Retinal pigment epithelial cell (primary cell): ENCODE measurements around the gene MME.

Experiments
- DNase-seq: peaks from one replicate; pipeline ENCODE4 v3.0.0-alpha.2; 2010; ENCODE audit warnings: low read depth
- H3K4me3 ChIP-seq: 2 replicates; pipeline ENCODE4 v1.5.1; 2011; ENCODE audit warnings: mild to moderate bottlenecking, low read length, control low read depth, moderate library complexity
- TF ChIP-seq, protein P1 (sequence below): conservative IDR thresholded peaks from 2 replicates; pipeline ENCODE4 v1.5.1; 2011; ENCODE audit warnings: low read depth, low read length, control low read depth, inconsistent platforms

MME gene

GRCh38 chr3:155096303-155097008, 16.3 kb downstream of the MME start:
- TF ChIP-seq, protein P1, sequence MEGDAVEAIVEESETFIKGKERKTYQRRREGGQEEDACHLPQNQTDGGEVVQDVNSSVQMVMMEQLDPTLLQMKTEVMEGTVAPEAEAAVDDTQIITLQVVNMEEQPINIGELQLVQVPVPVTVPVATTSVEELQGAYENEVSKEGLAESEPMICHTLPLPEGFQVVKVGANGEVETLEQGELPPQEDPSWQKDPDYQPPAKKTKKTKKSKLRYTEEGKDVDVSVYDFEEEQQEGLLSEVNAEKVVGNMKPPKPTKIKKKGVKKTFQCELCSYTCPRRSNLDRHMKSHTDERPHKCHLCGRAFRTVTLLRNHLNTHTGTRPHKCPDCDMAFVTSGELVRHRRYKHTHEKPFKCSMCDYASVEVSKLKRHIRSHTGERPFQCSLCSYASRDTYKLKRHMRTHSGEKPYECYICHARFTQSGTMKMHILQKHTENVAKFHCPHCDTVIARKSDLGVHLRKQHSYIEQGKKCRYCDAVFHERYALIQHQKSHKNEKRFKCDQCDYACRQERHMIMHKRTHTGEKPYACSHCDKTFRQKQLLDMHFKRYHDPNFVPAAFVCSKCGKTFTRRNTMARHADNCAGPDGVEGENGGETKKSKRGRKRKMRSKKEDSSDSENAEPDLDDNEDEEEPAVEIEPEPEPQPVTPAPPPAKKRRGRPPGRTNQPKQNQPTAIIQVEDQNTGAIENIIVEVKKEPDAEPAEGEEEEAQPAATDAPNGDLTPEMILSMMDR: no peak
- no peak for DNase-seq
- no peak overlapping the region for H3K4me3 ChIP-seq

DNA sequence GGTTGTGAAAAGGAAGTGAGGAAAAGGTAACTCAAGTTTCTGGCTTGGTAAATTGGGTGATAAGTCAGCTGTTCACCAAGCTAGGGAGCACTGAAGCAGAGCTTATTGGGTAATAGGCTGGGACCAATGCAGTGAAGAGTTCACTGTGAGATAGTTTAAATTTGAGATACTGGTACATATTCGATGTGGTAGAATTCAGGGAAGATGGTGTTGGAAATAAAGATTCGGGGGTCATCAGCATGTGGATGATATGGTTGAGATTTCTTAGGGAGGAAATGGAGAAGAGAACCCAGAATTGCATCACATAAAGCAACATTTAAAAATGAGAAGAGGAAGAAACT, 16.9 kb downstream of the MME start:
- TF ChIP-seq, protein P1: no peak
- no peak overlapping the region for H3K4me3 ChIP-seq

DNA sequence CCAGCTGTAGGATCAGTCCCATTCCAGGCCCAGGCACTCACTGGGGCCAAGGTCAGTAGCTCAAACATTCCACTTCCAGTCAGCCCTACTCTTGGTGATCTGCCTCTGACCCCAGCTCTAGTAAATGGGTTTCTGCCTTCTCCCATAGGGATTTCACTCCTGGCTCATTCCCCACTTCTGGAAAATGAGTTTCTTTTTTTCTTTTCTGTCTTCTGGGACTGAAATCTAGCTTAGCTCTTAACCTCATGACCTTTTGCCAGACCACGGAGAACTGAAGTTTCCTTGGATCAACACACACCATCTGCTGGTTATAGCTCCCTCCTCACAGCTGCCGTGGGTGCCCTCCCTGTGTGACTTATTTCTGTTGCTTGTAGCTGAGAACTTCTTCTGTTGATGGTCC, 21.3 kb downstream of the MME start:
- DNase-seq: no peak
- TF ChIP-seq, protein P1: no peak
- H3K4me3 ChIP-seq: no peak overlapping the region

More for the DNA sequence above, 16.9 kb downstream of the MME start:
- DNase-seq: no peak

- H3K4me3 ChIP-seq: no peak overlapping the region
- TF ChIP-seq, protein P1: no peak
- DNase-seq: no peak
Observed at GRCh38 chr3:155102329-155102728, 22.2 kb downstream of the MME start.

- H3K4me3 ChIP-seq: no peak overlapping the region
- TF ChIP-seq, protein P1: no peak
- DNase-seq: no peak
Observed at GRCh38 chr3:155103686-155104085, 23.6 kb downstream of the MME start.

DNA sequence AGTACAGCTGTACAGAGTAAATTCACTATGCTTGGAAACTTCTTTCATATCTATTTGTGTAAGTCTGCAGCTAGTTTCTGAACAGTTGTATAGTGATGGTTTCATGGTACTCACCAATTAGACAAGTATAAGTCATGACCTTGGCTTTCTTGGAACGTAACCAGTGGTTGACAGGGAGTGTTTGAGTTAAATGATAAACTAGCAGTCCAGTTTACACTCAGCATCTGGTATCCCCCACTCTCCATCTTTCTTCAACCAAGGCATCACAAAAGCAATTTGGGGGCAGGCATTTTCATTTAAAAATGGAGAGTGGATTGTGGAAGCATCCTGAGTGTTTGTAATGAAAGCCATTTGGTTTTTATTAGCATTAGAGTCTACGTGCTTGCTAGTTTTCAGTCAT, 26.0 kb downstream of the MME start:
- TF ChIP-seq, protein P1: no peak
- no peak for DNase-seq
- H3K4me3 ChIP-seq: no peak overlapping the region

DNA sequence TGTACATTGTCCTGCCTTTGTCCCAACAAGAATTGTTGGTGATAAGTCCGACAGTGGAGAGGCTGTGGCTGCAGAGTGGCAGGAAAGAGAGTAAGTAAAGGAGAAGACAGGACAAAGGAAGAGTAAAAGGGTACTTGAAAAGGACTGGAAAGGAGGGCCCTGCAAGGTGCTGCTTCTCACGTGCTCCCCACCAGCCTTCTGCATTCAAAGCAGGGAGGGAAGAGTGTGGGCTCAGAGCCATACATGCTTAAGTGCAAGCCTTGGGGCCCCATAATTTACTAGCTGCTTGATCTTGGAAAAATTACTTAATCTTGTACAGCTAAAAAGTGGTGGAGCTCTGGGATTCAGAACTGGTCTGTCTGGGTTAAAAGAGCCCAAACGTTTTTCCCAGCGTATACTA, 29.9 kb downstream of the MME start:
- no peak for DNase-seq
- TF ChIP-seq, protein P1: no peak
- no peak overlapping the region for H3K4me3 ChIP-seq
